PFSK-1 (cell line): ENCODE results near the gene CASKIN2.

ENCODE experiments used
- FOXP2 ChIP-seq: optimal IDR thresholded peaks from 2 replicates; pipeline ENCODE3; 2011; ENCODE audit warnings: borderline replicate concordance, control low read depth, inconsistent platforms; ENCODE audit not compliant: insufficient read depth; ENCODE audit errors: extremely low read length, extremely low read depth
- POLR2AphosphoS5 ChIP-seq: IDR thresholded peaks from 2 replicates; pipeline ENCODE4 v1.6.1; 2012; ENCODE audit warnings: low read depth, mild to moderate bottlenecking, control low read depth, low read length, moderate library complexity
- REST ChIP-seq, 2 experiments: IDR thresholded peaks; 2 replicates each; pipeline versions ENCODE4 v1.6.1 to v1.8.0; 2011 to 2012; ENCODE audit warnings: low read depth in 2 of 2, low read length in 2 of 2, control low read depth in 1 of 2, inconsistent platforms in 1 of 2, mild to moderate bottlenecking in 1 of 2, moderate library complexity in 1 of 2; ENCODE audit not compliant: insufficient read depth in 1 of 2
- SIN3A ChIP-seq: IDR thresholded peaks from 2 replicates; pipeline ENCODE4 v1.6.1; 2012; ENCODE audit warnings: mild to moderate bottlenecking, low read length, moderate library complexity, borderline replicate concordance; ENCODE audit not compliant: insufficient read depth
- TAF1 ChIP-seq: IDR thresholded peaks from 2 replicates; pipeline ENCODE4 v1.6.1; 2012; ENCODE audit warnings: low read length, control low read depth, borderline replicate concordance; ENCODE audit not compliant: insufficient read depth

CASKIN2 gene

GRCh38 chr17:75555679-75556153, 40.4 kb upstream of the CASKIN2 start:
- TF ChIP-seq FOXP2 (no peak), SIN3A (no peak), POLR2AphosphoS5 (no peak), REST (IDR thresholded peaks at IDR 0.05; ENCODE audit: insufficient read depth in 1 of 2, low read depth in 2 of 2, low read length in 2 of 2) (no peak), TAF1 (no peak)

GRCh38 chr17:75553295-75554110, 38.2 kb upstream of the CASKIN2 start:
- TF ChIP-seq TAF1 (no peak), REST (IDR thresholded peaks at IDR 0.05; ENCODE audit: insufficient read depth in 1 of 2, low read depth in 2 of 2, low read length in 2 of 2) (no peak)

- no peak for TF ChIP-seq TAF1
- no peak for TF ChIP-seq SIN3A
- no peak for TF ChIP-seq POLR2AphosphoS5
- TF ChIP-seq FOXP2: no peak
- TF ChIP-seq REST (IDR thresholded peaks at IDR 0.05; ENCODE audit: insufficient read depth in 1 of 2, low read depth in 2 of 2, low read length in 2 of 2): no peak
Measured at GRCh38 chr17:75552425-75553294, 37.3 kb upstream of the CASKIN2 start.

GRCh38 chr17:75551266-75551665, 35.9 kb upstream of the CASKIN2 start:
- no peak for TF ChIP-seq POLR2AphosphoS5
- TF ChIP-seq TAF1: no peak
- TF ChIP-seq SIN3A: no peak
- TF ChIP-seq FOXP2: no peak
- no peak for TF ChIP-seq REST (IDR thresholded peaks at IDR 0.05; ENCODE audit: insufficient read depth in 1 of 2, low read depth in 2 of 2, low read length in 2 of 2)
